Trophoblast cell (in vitro differentiated cells and primary cell): ENCODE data around the gene RAP1GAP.
A peak's percentile ranks its signal among the peaks of the same experiment; 100 is the strongest.

Experiments
- DNase-seq, 2 donors: peaks; one replicate each; pipeline ENCODE4 v3.0.0-alpha.2; 2016
- H2AFZ ChIP-seq: 2 replicates; pipeline ENCODE4 v1.6.1; 2013; ENCODE audit warnings: low read length, moderate library complexity, mild to moderate bottlenecking; ENCODE audit not compliant: insufficient read depth, poor library complexity
- H2AK5ac ChIP-seq: 2 replicates; pipeline ENCODE4 v1.6.1; 2013; ENCODE audit warnings: mild to moderate bottlenecking, low read length
- H2BK120ac ChIP-seq: 2 replicates; pipeline ENCODE4 v1.6.1; 2013; ENCODE audit warnings: low read length, mild to moderate bottlenecking, moderate library complexity; ENCODE audit not compliant: insufficient read depth, poor library complexity
- H2BK12ac ChIP-seq: 2 replicates; pipeline ENCODE4 v1.6.1; 2013; ENCODE audit warnings: mild to moderate bottlenecking, low read length, moderate library complexity
- H2BK5ac ChIP-seq: 2 replicates; pipeline ENCODE4 v1.6.1; 2013; ENCODE audit warnings: low read length, low read depth, moderate library complexity, mild to moderate bottlenecking; ENCODE audit not compliant: poor library complexity
- H3K14ac ChIP-seq: 2 replicates; pipeline ENCODE4 v1.6.1; 2013; ENCODE audit warnings: mild to moderate bottlenecking, low read length
- H3K18ac ChIP-seq: 2 replicates; pipeline ENCODE4 v1.6.1; 2013; ENCODE audit warnings: mild to moderate bottlenecking, low read length
- H3K23ac ChIP-seq: 2 replicates; pipeline ENCODE4 v1.6.1; 2013; ENCODE audit warnings: low read length
- H3K27ac ChIP-seq: 2 replicates; pipeline ENCODE4 v1.5.1; 2013; ENCODE audit warnings: low read depth, mild to moderate bottlenecking, inconsistent platforms, low read length, moderate library complexity
- H3K27me3 ChIP-seq: 2 replicates; pipeline ENCODE4 v1.6.1; 2013; ENCODE audit warnings: inconsistent platforms, mild to moderate bottlenecking, low read length, moderate library complexity; ENCODE audit not compliant: insufficient read depth
- H3K36me3 ChIP-seq, 2 experiments: 1 replicate in 1 of 2; 2 replicates in 1 of 2; pipeline ENCODE4 v1.6.1; 2013; ENCODE audit warnings: low read length in 2 of 2, mild to moderate bottlenecking in 2 of 2, moderate library complexity in 1 of 2; ENCODE audit not compliant: insufficient read depth in 2 of 2, control insufficient read depth in 1 of 2
- H3K4ac ChIP-seq: 2 replicates; pipeline ENCODE4 v1.6.1; 2013; ENCODE audit warnings: low read depth, mild to moderate bottlenecking, low read length, moderate library complexity
- H3K4me1 ChIP-seq, 2 experiments: 1 replicate in 1 of 2; 2 replicates in 1 of 2; pipeline ENCODE4 v1.6.1; 2013; ENCODE audit warnings: low read length in 2 of 2, mild to moderate bottlenecking in 2 of 2, moderate library complexity in 1 of 2; ENCODE audit not compliant: insufficient read depth in 2 of 2, control insufficient read depth in 1 of 2
- H3K4me2 ChIP-seq: 2 replicates; pipeline ENCODE4 v1.6.1; 2013; ENCODE audit warnings: inconsistent platforms, mild to moderate bottlenecking, low read length, moderate library complexity
- H3K4me3 ChIP-seq: 2 replicates; pipeline ENCODE4 v1.5.1; 2013; ENCODE audit warnings: mild to moderate bottlenecking, low read depth, low read length, inconsistent platforms
- H3K79me1 ChIP-seq: one replicate; pipeline ENCODE4 v1.6.1; 2013; ENCODE audit warnings: low read length
- H3K79me2 ChIP-seq: 2 replicates; pipeline ENCODE4 v1.6.1; 2013; ENCODE audit warnings: low read length, mild to moderate bottlenecking; ENCODE audit not compliant: control insufficient read depth, insufficient read depth, poor library complexity
- H3K9ac ChIP-seq: 2 replicates; pipeline ENCODE4 v1.6.1; 2013; ENCODE audit warnings: mild to moderate bottlenecking, low read length
- H3K9me3 ChIP-seq: 2 replicates; pipeline ENCODE4 v1.6.1; 2013; ENCODE audit warnings: low read depth, mild to moderate bottlenecking, control low read depth, inconsistent platforms, low read length; ENCODE audit not compliant: insufficient read depth
- H4K12ac ChIP-seq: 2 replicates; pipeline ENCODE4 v1.6.1; 2013; ENCODE audit warnings: low read depth, mild to moderate bottlenecking, low read length, moderate library complexity
- H4K8ac ChIP-seq: 2 replicates; pipeline ENCODE4 v1.6.1; 2013; ENCODE audit warnings: low read depth, mild to moderate bottlenecking, low read length, moderate library complexity
- H4K91ac ChIP-seq: one replicate; pipeline ENCODE4 v1.6.1; 2013; ENCODE audit warnings: low read depth, mild to moderate bottlenecking, low read length, moderate library complexity
- WGBS: extraction: QIAGEN DNeasy Blood & Tissue Kit; methylation state at CpG from one replicate; pipeline ENCODE4 v1.1.7; 2013; ENCODE audit warnings: missing lambda C conversion rate; ENCODE audit not compliant: insufficient read length, insufficient coverage; ENCODE audit errors: extremely low coverage; 5-methylcytosine and 5-hydroxymethylcytosine counted together

RAP1GAP gene

DNA sequence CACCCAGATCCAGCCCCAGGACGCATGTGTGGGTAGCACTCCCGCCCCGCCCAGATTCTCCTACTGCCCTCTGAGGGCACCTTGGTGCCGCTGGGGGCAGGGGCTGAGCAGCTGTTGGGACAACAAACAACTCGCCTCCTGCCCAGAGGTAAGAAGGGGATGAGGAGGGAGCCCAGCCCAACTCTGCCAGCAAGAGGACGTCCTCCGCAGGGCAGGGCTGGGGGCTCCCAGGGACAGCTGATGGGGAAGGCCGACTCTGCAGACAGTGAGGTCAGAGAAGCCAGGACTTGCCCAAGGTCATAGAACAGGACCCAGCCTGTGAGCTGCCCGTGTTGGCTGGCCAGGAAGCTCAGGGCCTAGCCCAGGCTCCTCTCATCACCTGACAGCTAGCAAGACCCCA is 18.8 kb downstream of the RAP1GAP start:
- Histone ChIP-seq H3K4me1 (peaks cover 3 to 5% of the 10 kb centered on the region in 2 experiments), H3K18ac (no peak overlapping the region), H2BK5ac (no peak overlapping the region), H3K79me1 (no peaks in the 10 kb centered on the region), H3K9ac (no peak overlapping the region), H3K4ac (no peak overlapping the region), H2AK5ac (no peak overlapping the region), H3K36me3 (no peaks in the 10 kb centered on the region), H4K91ac (no peak overlapping the region), H2BK12ac (no peak overlapping the region), H3K23ac (no peak overlapping the region), H3K27ac (no peak overlapping the region), H4K12ac (no peak overlapping the region), H3K14ac (no peak overlapping the region), H3K9me3 (peaks cover 5% of the 10 kb centered on the region), H4K8ac (no peak overlapping the region), H3K27me3 (peaks cover 21% of the 10 kb centered on the region), H3K4me2 (no peak overlapping the region), H3K79me2 (no peaks in the 10 kb centered on the region), H2BK120ac (no peak overlapping the region), H2AFZ (no peak overlapping the region), H3K4me3 (no peak overlapping the region)
- WGBS = no CpG with 5 or more reads among the region's 9 CpGs
- DNase-seq = no peak

GRCh38 chr1:21649315-21649714 is 19.8 kb downstream of the RAP1GAP start:
- DNase-seq = no peak
- H3K4me1 ChIP-seq = peaks cover 3 to 5% of the 10 kb centered on the region in 2 experiments
- WGBS = no CpG with 5 or more reads among the region's 2 CpGs
- H3K4ac ChIP-seq = no peak overlapping the region
- H3K79me2 ChIP-seq = no peaks in the 10 kb centered on the region
- no peak overlapping the region for H4K8ac ChIP-seq
- H3K14ac ChIP-seq = no peak overlapping the region
- no peak overlapping the region for H3K9ac ChIP-seq
- H3K27me3 ChIP-seq = peaks cover 21% of the 10 kb centered on the region
- no peak overlapping the region for H2BK5ac ChIP-seq
- H4K12ac ChIP-seq = no peak overlapping the region
- H3K4me3 ChIP-seq = no peak overlapping the region
- no peak overlapping the region for H2BK12ac ChIP-seq
- H4K91ac ChIP-seq = no peak overlapping the region
- no peak overlapping the region for H2BK120ac ChIP-seq
- no peak overlapping the region for H3K4me2 ChIP-seq
- no peak overlapping the region for H3K18ac ChIP-seq
- H3K79me1 ChIP-seq = no peaks in the 10 kb centered on the region
- no peak overlapping the region for H2AK5ac ChIP-seq
- no peak overlapping the region for H3K27ac ChIP-seq
- H3K9me3 ChIP-seq = peaks cover 3% of the 10 kb centered on the region
- H3K36me3 ChIP-seq = no peaks in the 10 kb centered on the region
- H2AFZ ChIP-seq = no peak overlapping the region
- no peak overlapping the region for H3K23ac ChIP-seq

DNA sequence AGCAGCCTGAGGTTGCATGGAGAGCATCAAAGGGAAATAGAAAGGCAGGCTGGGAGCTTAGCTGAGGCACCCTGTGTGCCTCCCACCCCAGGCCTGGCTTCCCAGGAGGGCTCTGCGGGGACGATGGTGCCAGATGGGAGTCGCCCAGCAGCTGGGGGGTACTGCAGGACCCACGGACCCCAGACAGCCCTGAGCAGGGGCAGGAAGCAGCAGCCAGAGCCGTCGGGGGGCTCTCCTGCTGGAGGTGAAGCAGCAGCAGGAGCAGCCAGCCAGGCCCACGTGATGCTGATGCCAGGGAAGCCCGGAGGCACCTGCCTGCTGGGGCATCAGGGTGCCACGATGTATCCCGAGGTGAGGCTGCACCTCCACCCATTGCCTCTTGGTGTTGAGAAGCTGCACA is 20.4 kb downstream of the RAP1GAP start:
- H3K9ac ChIP-seq = no peak overlapping the region
- no peak overlapping the region for H3K4me2 ChIP-seq
- DNase-seq = no peak
- no peak overlapping the region for H2BK5ac ChIP-seq
- no peak overlapping the region for H3K27ac ChIP-seq
- H3K79me2 ChIP-seq = no peaks in the 10 kb centered on the region
- H3K36me3 ChIP-seq = no peaks in the 10 kb centered on the region
- H3K18ac ChIP-seq = no peak overlapping the region
- H4K8ac ChIP-seq = no peak overlapping the region
- H2AK5ac ChIP-seq = no peak overlapping the region
- H4K12ac ChIP-seq = no peak overlapping the region
- no peak overlapping the region for H3K4ac ChIP-seq
- H3K23ac ChIP-seq = no peak overlapping the region
- H3K4me1 ChIP-seq = peaks cover 3 to 5% of the 10 kb centered on the region in 2 experiments
- WGBS = no CpG with 5 or more reads among the region's 10 CpGs
- peaks cover 21% of the 10 kb centered on the region for H3K27me3 ChIP-seq
- H3K79me1 ChIP-seq = no peaks in the 10 kb centered on the region
- no peak overlapping the region for H3K4me3 ChIP-seq
- H3K14ac ChIP-seq = no peak overlapping the region
- no peak overlapping the region for H4K91ac ChIP-seq
- H2BK120ac ChIP-seq = no peak overlapping the region
- H3K9me3 ChIP-seq = peaks cover 3% of the 10 kb centered on the region
- H2AFZ ChIP-seq = no peak overlapping the region
- H2BK12ac ChIP-seq = no peak overlapping the region

DNA sequence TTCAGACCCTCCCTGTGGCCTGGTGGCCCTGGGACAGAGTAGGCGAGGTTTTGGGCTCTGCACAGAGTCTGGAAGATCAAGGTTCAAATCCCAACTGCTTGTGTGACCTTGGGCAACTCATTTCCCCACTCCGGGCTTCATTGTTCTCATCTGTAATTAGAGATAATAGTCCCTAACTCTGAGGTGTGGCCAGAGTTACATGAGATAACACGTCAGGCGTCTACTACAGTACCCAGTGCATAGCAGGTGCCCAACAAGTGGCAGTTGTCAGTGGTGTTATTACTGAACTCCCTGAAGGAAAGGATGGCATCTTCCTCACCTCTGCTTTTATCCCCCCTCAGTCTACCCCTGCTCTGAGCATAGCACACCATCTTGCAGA is 20.8 kb downstream of the RAP1GAP start:
- Histone ChIP-seq H2BK120ac (no peak overlapping the region), H4K8ac (no peak overlapping the region), H3K4me3 (no peak overlapping the region), H4K12ac (no peak overlapping the region), H3K27me3 (peaks cover 21% of the 10 kb centered on the region), H3K14ac (no peak overlapping the region), H3K9ac (no peak overlapping the region), H3K23ac (no peak overlapping the region), H2AK5ac (no peak overlapping the region), H3K18ac (no peak overlapping the region), H3K79me2 (no peaks in the 10 kb centered on the region), H3K36me3 (no peaks in the 10 kb centered on the region), H3K27ac (no peak overlapping the region), H2BK12ac (no peak overlapping the region), H2AFZ (no peak overlapping the region), H3K4me1 (peaks cover 3 to 5% of the 10 kb centered on the region in 2 experiments), H4K91ac (no peak overlapping the region), H2BK5ac (no peak overlapping the region), H3K9me3 (peaks cover 3% of the 10 kb centered on the region), H3K4ac (no peak overlapping the region), H3K79me1 (no peaks in the 10 kb centered on the region), H3K4me2 (peak overlapping the region; percentile 23)
- no CpG with 5 or more reads among the region's 4 CpGs for WGBS
- no peak for DNase-seq
